A549 treated with AZD2906 at 1 μM for 4 hours (cell line): ENCODE results near the gene RYR1. TPM values are rescaled to one million over a fixed set of nuclear protein-coding genes. Genes with fewer than 3 reads are reported as not detected.

Experiments
- total RNA-seq: library from RNA; stranded (reverse); fragments of 200-300 nt; extraction: Qiagen RNA extraction; gene quantifications from 5 replicates; pipeline ENCODE4 v1.2.3, GENCODE V29; 2022

RYR1 gene
- total RNA-seq, result 4.9 to 6.4 TPM (median 6.1 TPM) in 5 replicates

DNA sequence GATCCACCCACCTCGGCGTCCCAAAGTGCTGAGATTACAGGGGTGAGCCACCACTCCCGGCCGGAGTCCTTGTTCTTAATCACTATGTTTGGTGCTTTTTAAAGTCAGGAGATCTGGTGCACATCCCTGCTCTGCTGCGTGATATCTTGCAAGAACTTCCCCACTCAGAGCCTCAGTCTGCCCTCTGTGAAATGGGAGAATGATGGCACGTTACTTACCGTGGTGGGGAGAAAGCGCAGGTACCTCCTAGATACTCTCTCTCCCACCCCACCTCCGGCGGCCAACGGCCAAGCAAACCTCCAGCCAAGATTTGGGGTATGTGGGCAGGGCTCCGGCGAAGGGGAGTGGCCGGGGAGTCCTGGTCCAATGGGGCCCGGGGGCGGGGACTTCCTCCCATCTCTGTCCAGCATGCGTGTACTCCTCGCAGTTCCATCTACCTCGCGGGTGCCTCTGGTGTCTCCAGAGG lies at the start of gene RYR1:
TSS of gene RYR1 (plus strand) at position 424 of the 466 bp plus-strand sequence. CDS start 139 bp downstream, outside the sequence.

GRCh38 chr19:38387550-38388348 lies 45.7 kb upstream of the RYR1 start, which contains the start of gene GGN:
TSS of gene GGN (minus strand) at chr19:38388034. CDS start at chr19:38387261, 773 bp downstream.

GRCh38 chr19:38388349-38389100 lies 45.0 kb upstream of the RYR1 start, which contains the start of gene SPRED3:
TSS of gene SPRED3 (plus strand) at chr19:38388697. CDS start at chr19:38390303, 1,606 bp downstream.

DNA sequence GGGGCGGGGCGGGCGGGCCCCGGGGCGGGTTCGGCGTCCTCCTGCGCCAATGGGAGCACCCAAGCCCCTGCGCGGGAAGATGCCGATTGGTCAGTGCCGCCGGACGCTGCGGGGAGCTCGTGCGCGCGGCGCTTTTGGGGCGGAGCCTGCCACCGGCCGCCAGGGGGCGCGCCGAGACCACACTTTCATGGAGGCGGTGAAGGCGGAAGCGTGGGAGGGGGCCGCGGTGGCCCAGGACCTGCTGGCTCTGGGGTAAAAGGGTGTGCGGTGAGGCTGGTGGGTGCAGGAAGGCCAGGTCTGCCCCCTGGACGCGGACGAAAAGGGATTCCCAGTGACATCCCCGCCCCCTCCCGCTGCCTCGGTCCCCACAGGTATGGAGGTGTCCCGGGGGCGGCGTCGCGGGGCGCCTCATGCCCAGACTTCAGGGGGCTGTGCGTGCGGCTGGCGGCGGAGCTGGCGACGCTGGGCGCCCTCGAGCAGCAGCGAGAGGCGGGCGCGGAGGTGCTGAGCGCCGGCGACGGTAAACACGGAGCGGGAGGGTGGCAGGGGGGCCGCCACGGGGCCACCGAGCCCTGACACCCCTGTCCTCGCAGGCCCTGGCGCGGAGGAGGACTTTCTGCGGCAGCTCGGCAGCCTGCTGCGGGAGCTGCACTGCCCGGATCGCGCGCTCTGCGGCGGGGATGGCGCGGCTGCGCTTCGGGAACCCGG lies 30.4 kb upstream of the RYR1 start, which contains the start of gene FAM98C:
TSS of gene FAM98C (plus strand) at position 127 of the 708 bp plus-strand sequence. CDS start at position 188, 61 bp downstream.

GRCh38 chr19:38425810-38426466 lies 7.6 kb upstream of the RYR1 start, which contains the start of gene RASGRP4:
TSS of gene RASGRP4 (minus strand) at chr19:38426219. CDS start at chr19:38426091, 128 bp downstream.

GRCh38 chr19:38617764-38618589 lies 184.5 kb downstream of the RYR1 start, which contains the start of gene MAP4K1:
TSS of gene MAP4K1 (minus strand) at chr19:38617953. CDS start at chr19:38617895, 58 bp downstream.

DNA sequence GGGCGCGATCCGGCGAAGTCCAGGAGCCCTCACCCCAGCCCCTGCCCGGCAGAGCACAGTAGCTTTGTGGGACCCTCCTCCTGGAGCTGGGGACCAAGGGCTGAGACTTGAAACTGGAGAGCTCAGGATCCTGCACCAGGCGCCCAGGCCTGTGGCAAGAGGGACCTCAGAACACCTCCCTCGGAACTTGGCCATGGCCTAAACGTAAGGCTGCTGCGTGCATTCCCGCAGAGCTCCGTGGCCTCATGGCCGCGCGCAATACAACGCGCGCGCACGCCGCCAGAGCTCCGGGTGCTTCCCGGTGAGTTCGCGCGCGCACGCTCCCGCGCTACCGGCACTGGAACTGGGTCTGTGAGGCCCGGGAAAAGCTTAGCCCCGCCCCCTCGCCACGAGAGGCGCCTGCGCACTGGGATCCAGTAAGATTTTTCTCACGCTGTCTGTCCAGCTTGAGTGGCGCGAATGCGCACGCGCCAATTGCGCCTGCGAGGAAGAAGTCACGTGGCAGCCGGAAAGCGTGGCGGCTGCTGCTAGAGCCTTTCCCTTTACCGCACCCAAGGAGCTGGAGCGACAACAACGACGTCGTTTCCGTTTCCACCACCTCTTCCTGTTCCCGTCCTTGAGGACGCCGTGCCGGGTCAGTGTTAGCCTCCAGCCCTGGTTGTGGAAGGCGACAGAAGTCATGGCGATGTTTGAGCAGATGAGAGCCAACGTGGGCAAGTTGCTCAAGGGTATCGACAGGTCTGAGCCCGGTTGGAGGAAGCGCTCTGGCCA lies 185.3 kb downstream of the RYR1 start, which contains the start of gene EIF3K:
TSS of gene EIF3K (plus strand) at position 599 of the 771 bp plus-strand sequence. CDS start at position 680, 81 bp downstream.

Other genes starting within 250 kb of the RYR1 start
- gene DPF1, start 209.5 kb upstream of the RYR1 start, total RNA-seq, result 4.3 to 5.4 TPM (median 4.4 TPM) in 5 replicates
- 68.5 to 97.3 TPM (median 92.1 TPM) in 5 replicates for gene PPP1R14A, start 177.3 kb upstream of the RYR1 start, total RNA-seq
- gene SPINT2, start 169.1 kb upstream of the RYR1 start, total RNA-seq, result 232 to 335 TPM (median 321 TPM) in 5 replicates
- 584 to 802 TPM (median 695 TPM) in 5 replicates for gene C19orf33, start 129.4 kb upstream of the RYR1 start, total RNA-seq
- 98.9 to 139 TPM (median 135 TPM) in 5 replicates for gene YIF1B, start 117.7 kb upstream of the RYR1 start, total RNA-seq
- gene KCNK6, start 113.8 kb upstream of the RYR1 start, total RNA-seq, result 4.0 to 5.0 TPM (median 4.8 TPM) in 5 replicates
- 0.29 to 1.2 TPM (median 1.0 TPM) in 5 replicates for gene CATSPERG, start 97.9 kb upstream of the RYR1 start, total RNA-seq
- 460 to 520 TPM (median 485 TPM) in 5 replicates for gene PSMD8, start 59.1 kb upstream of the RYR1 start, total RNA-seq
- 0.14 to 0.65 TPM (median 0.49 TPM) in 5 replicates for gene GGN, start 45.7 kb upstream of the RYR1 start, total RNA-seq
- gene SPRED3, start 45.0 kb upstream of the RYR1 start, total RNA-seq, result 1.9 to 2.8 TPM (median 2.2 TPM) in 5 replicates
- 16.4 to 27.4 TPM (median 27.1 TPM) in 5 replicates for gene FAM98C, start 30.6 kb upstream of the RYR1 start, total RNA-seq
- 0.03 to 0.09 TPM (median 0.07 TPM) in 5 replicates for gene RASGRP4, start 7.5 kb upstream of the RYR1 start, total RNA-seq
- gene MAP4K1, start 184.3 kb downstream of the RYR1 start, total RNA-seq, result 0.40 to 0.85 TPM (median 0.72 TPM) in 5 replicates
- 721 to 975 TPM (median 736 TPM) in 5 replicates for gene EIF3K, start 185.5 kb downstream of the RYR1 start, total RNA-seq
- 783 to 1,108 TPM (median 1,019 TPM) in 5 replicates for gene ACTN4, start 214.0 kb downstream of the RYR1 start, total RNA-seq